OCI-LY7 (cell line): ENCODE measurements around the gene OAF. TPM values are rescaled to one million over a fixed set of nuclear protein-coding genes. Genes with fewer than 3 reads are reported as not detected.

Experiments
- BruUV-seq: library from RNA; stranded (reverse); fragments of 400-500 nt; replicated peaks from 2 replicates; lab custom pipeline; 2021; lab: Mats Ljungman, UMichigan
- CTCF ChIA-PET: fragments of 300-600 bp; sonication (Branson Sonifier 250); formaldehyde crosslinking; loops from one replicate; lab custom pipeline; 2022; ENCODE audit warnings: antibody characterized with exemption; ENCODE audit not compliant: unreplicated experiment; lab: Charles Lee
- POLR2A ChIA-PET: fragments of 300-600 bp; sonication (Branson Sonifier 250); formaldehyde crosslinking; loops from one replicate; lab custom pipeline; 2022; ENCODE audit warnings: antibody characterized with exemption; lab: Charles Lee
- DNase-seq: peaks from one replicate; pipeline ENCODE4 v3.0.0-alpha.2; 2015; ENCODE audit warnings: low spot score
- H2AFZ ChIP-seq: fragments of 200-600 bp; sonication (generic), shearing (Covaris generic); 2 replicates; pipeline ENCODE4 v1.6.1; 2014; ENCODE audit warnings: mild to moderate bottlenecking, antibody characterized with exemption, low read length, moderate library complexity
- H3K27ac ChIP-seq: fragments of 200-600 bp; sonication (generic); 2 replicates; pipeline ENCODE4 v1.5.1; 2014; ENCODE audit warnings: mixed run types, low read depth, mild to moderate bottlenecking, moderate library complexity, low read length, inconsistent platforms; ENCODE audit not compliant: poor library complexity, severe bottlenecking
- H3K36me3 ChIP-seq: fragments of 200-600 bp; sonication (generic); 2 replicates; pipeline ENCODE4 v1.6.1; 2014; ENCODE audit warnings: mild to moderate bottlenecking, antibody characterized with exemption, low read length, moderate library complexity, mixed read lengths; ENCODE audit not compliant: insufficient read depth
- H3K4me1 ChIP-seq: fragments of 200-600 bp; sonication (generic); 2 replicates; pipeline ENCODE4 v1.5.1; 2014; ENCODE audit warnings: mild to moderate bottlenecking, low read length; ENCODE audit not compliant: insufficient read depth, poor library complexity, severe bottlenecking
- H3K4me2 ChIP-seq: fragments of 200-600 bp; sonication (generic); 2 replicates; pipeline ENCODE4 v1.6.1; 2014; ENCODE audit warnings: mild to moderate bottlenecking, low read length
- H3K4me3 ChIP-seq: fragments of 200-600 bp; sonication (generic); 2 replicates; pipeline ENCODE4 v1.5.1; 2014; ENCODE audit warnings: mild to moderate bottlenecking, low read depth, low read length; ENCODE audit not compliant: poor library complexity, severe bottlenecking
- H3K79me2 ChIP-seq: fragments of 200-600 bp; sonication (generic); 2 replicates; pipeline ENCODE4 v1.6.1; 2016; ENCODE audit warnings: low read depth, mild to moderate bottlenecking, low read length, moderate library complexity, mixed read lengths; ENCODE audit not compliant: insufficient read depth
- H3K9me2 ChIP-seq: fragments of 200-600 bp; sonication (generic); 2 replicates; pipeline ENCODE4 v1.6.1; 2016; ENCODE audit warnings: mild to moderate bottlenecking, low read length, mixed read lengths; ENCODE audit not compliant: insufficient read depth
- H3K9me3 ChIP-seq: fragments of 200-600 bp; sonication (generic); 2 replicates; pipeline ENCODE4 v1.6.1; 2014; ENCODE audit warnings: mild to moderate bottlenecking, mixed run types, low read length, mixed read lengths
- H4K20me1 ChIP-seq: fragments of 200-600 bp; sonication (generic); 2 replicates; pipeline ENCODE4 v1.6.1; 2014; ENCODE audit warnings: mild to moderate bottlenecking, antibody characterized with exemption, low read length, moderate library complexity, mixed read lengths; ENCODE audit not compliant: insufficient read depth
- EZH2phosphoT487 ChIP-seq: fragments of 200-600 bp; sonication (generic); IDR thresholded peaks from 2 replicates; pipeline ENCODE4 v1.6.1; 2018; ENCODE audit warnings: low read depth, borderline replicate concordance, mild to moderate bottlenecking, mixed run types, antibody characterized with exemption, low read length, moderate library complexity, mixed read lengths
- intact Hi-C: fragments of 100-400 bp; cut with micrococcal nuclease; formaldehyde crosslinking; loops from one replicate; pipeline ENCODE4 v1.10.0; 2022; ENCODE audit not compliant: unreplicated experiment
- total RNA-seq, 2 experiments: library from RNA; depleted of rRNA in 1 of 2; stranded (reverse); fragments of >200 nt in 1 of 2; shearing (Covaris generic) in 1 of 2; gene quantifications; 2 replicates each; pipeline ENCODE4 v1.2.3, GENCODE V29; 2014 to 2022
- TF ChIP-seq, protein P1 (sequence below): fragments of 200-600 bp; sonication (generic); conservative IDR thresholded peaks from 2 replicates; pipeline ENCODE4 v1.5.1; 2014; ENCODE audit warnings: mild to moderate bottlenecking, antibody characterized with exemption, low read length, moderate library complexity, mixed read lengths

Gene OAF
- total RNA-seq, 2 experiments from 2014 or later, result 3.4 to 3.8 TPM

DNA sequence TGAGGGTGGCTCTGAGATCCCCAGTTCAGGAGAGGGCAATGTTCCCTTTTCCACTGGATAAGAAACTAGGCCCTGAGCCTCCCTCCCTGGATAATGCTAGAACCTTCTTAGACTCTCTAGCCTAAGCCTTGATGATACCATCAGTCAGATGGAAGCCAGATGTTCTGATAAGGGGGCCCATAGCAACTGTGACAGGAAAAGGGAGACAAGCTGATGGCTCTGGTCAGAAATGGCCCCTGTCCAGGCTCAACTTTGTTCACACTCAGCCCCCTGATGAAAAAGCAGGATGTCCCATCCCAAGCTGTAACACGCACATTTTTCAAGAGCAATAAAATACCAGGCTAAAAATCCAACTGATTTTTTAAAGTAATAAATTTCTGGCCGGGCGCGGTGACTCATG, 7.2 kb upstream of the OAF start:
- Histone ChIP-seq H3K79me2 (no peaks in the 10 kb centered on the region), H3K36me3 (no peaks in the 10 kb centered on the region), H3K27ac (no peak overlapping the region), H4K20me1 (no peaks in the 10 kb centered on the region), H3K4me1 (no peaks in the 10 kb centered on the region), H3K9me3 (no peaks in the 10 kb centered on the region), H3K9me2 (no peaks in the 10 kb centered on the region), H3K4me2 (no peak overlapping the region), H2AFZ (no peak overlapping the region), H3K4me3 (no peak overlapping the region)
- DNase-seq, result no peak
- ChIA-PET POLR2A (no interaction called here), CTCF (no interaction called here)
- BruUV-seq, result no TSS peak
- TF ChIP-seq, protein P1, sequence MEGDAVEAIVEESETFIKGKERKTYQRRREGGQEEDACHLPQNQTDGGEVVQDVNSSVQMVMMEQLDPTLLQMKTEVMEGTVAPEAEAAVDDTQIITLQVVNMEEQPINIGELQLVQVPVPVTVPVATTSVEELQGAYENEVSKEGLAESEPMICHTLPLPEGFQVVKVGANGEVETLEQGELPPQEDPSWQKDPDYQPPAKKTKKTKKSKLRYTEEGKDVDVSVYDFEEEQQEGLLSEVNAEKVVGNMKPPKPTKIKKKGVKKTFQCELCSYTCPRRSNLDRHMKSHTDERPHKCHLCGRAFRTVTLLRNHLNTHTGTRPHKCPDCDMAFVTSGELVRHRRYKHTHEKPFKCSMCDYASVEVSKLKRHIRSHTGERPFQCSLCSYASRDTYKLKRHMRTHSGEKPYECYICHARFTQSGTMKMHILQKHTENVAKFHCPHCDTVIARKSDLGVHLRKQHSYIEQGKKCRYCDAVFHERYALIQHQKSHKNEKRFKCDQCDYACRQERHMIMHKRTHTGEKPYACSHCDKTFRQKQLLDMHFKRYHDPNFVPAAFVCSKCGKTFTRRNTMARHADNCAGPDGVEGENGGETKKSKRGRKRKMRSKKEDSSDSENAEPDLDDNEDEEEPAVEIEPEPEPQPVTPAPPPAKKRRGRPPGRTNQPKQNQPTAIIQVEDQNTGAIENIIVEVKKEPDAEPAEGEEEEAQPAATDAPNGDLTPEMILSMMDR, result no peak
- TF ChIP-seq EZH2phosphoT487, result no peak
- intact Hi-C loops, result no loop called here

DNA sequence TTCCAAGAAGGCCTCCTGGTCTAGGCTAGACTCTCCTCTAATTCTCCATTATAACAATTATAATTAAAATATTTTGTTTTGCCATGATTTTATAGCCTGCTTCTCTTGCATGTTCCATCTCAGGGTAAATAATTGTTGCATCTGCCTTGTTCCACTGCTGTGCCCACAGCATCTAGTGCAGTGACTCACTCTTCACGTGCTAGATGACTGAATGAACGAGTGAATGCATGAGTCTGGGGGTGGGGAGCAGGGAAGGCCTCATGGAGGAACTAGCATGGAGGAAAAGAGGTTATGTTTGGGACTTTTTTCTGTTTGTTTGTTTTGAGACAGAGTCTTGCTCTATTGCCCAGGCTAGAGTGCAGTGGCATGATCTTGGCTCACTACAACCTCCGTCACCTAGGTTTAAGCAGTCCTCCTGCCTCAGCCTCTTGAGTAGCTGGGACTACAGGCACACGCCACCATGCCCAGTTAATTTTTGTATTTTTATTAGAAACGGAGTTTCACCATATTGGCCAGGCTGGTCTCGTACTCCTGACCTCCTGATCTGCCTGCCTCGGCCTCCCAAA, 5.2 kb upstream of the OAF start:
- H3K27ac ChIP-seq, result no peak overlapping the region
- CTCF ChIA-PET, result no interaction called here
- H3K36me3 ChIP-seq, result no peaks in the 10 kb centered on the region
- POLR2A ChIA-PET, result interaction anchor here (0.6 kb wide), 1 partner anchor 167 kb away, joined by 3 read pairs; no protein-coding TSS in a partner anchor
- no TSS peak for BruUV-seq
- H3K79me2 ChIP-seq, result no peaks in the 10 kb centered on the region
- no peak overlapping the region for H3K4me2 ChIP-seq
- DNase-seq, result no peak
- H3K4me3 ChIP-seq, result no peak overlapping the region
- no peaks in the 10 kb centered on the region for H4K20me1 ChIP-seq
- H2AFZ ChIP-seq, result no peak overlapping the region
- H3K9me2 ChIP-seq, result no peaks in the 10 kb centered on the region
- intact Hi-C loops, result no loop called here
- TF ChIP-seq EZH2phosphoT487, result no peak
- TF ChIP-seq, protein P1, result no peak
- H3K4me1 ChIP-seq, result peaks cover 9% of the 10 kb centered on the region
- no peaks in the 10 kb centered on the region for H3K9me3 ChIP-seq

DNA sequence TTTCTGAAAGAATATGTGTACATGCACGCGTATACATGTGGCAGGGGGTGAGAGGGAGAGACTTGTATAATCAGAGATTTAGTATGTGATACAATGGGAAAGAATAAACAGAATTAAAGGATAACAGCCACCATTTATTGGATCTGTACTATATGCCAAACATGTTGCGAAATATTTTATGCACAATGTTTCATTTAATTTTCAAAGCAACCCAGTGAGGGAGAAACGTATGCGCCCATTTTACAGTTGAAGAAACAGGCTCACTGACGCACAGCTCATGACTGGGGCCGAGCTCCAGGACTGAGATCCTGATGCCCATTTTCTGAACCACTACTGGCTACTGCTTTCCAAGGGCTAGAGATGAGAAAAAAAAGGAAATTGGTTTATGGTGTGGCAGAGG, 3.3 kb upstream of the OAF start:
- Histone ChIP-seq H2AFZ (no peak overlapping the region), H3K4me1 (peaks cover 14% of the 10 kb centered on the region), H3K4me3 (no peak overlapping the region), H4K20me1 (no peaks in the 10 kb centered on the region), H3K27ac (no peak overlapping the region), H3K79me2 (no peaks in the 10 kb centered on the region), H3K4me2 (no peak overlapping the region), H3K36me3 (no peaks in the 10 kb centered on the region), H3K9me2 (no peaks in the 10 kb centered on the region), H3K9me3 (no peaks in the 10 kb centered on the region)
- BruUV-seq, result no TSS peak
- ChIA-PET POLR2A (no interaction called here), CTCF (no interaction called here)
- intact Hi-C loops, result no loop called here
- TF ChIP-seq EZH2phosphoT487, result no peak
- TF ChIP-seq, protein P1, result no peak
- no peak for DNase-seq
